DOHH2 (cell line): ENCODE results near the gene STK32B.

Experiments
- H3F3A ChIP-seq: fragments of 200-600 bp; sonication (generic), shearing (Covaris generic); 2 replicates; pipeline ENCODE4 v1.6.0; 2016; ENCODE audit warnings: antibody characterized with exemption, mild to moderate bottlenecking; ENCODE audit not compliant: control insufficient read depth, insufficient read depth
- H3K27ac ChIP-seq: fragments of 200-600 bp; sonication (generic); 2 replicates; pipeline ENCODE4 v1.5.1; 2014; ENCODE audit warnings: low read depth, mild to moderate bottlenecking, low read length, moderate library complexity
- H3K27me3 ChIP-seq: fragments of 200-600 bp; sonication (generic); 2 replicates; pipeline ENCODE4 v1.6.1; 2014; ENCODE audit warnings: mild to moderate bottlenecking, low read length, mixed read lengths; ENCODE audit not compliant: control insufficient read depth
- H3K36me3 ChIP-seq: fragments of 200-600 bp; sonication (generic); 2 replicates; pipeline ENCODE4 v1.6.1; 2014; ENCODE audit warnings: mild to moderate bottlenecking, low read length, moderate library complexity, mixed read lengths; ENCODE audit not compliant: control insufficient read depth
- H3K4me1 ChIP-seq: fragments of 200-600 bp; sonication (generic); 2 replicates; pipeline ENCODE4 v1.6.1; 2014; ENCODE audit warnings: mild to moderate bottlenecking, low read length, mixed read lengths; ENCODE audit not compliant: control insufficient read depth
- H3K4me2 ChIP-seq: fragments of 200-600 bp; sonication (generic); 2 replicates; pipeline ENCODE4 v1.6.0; 2014; ENCODE audit warnings: mild to moderate bottlenecking, low read length, moderate library complexity
- H3K4me3 ChIP-seq: fragments of 200-600 bp; sonication (generic); 2 replicates; pipeline ENCODE4 v1.5.1; 2014; ENCODE audit warnings: mild to moderate bottlenecking, low read length, mixed read lengths
- H3K79me2 ChIP-seq: fragments of 200-600 bp; sonication (generic); 2 replicates; pipeline ENCODE4 v1.6.1; 2014; ENCODE audit warnings: mild to moderate bottlenecking, low read length, mixed read lengths; ENCODE audit not compliant: control insufficient read depth
- H3K9me2 ChIP-seq: fragments of 200-600 bp; sonication (generic); replicated peaks from 2 replicates; pipeline ENCODE4 v1.6.1; 2014; ENCODE audit warnings: mild to moderate bottlenecking, low read length, mixed read lengths; ENCODE audit not compliant: control insufficient read depth
- H3K9me3 ChIP-seq: fragments of 200-600 bp; sonication (generic); 2 replicates; pipeline ENCODE4 v1.6.1; 2014; ENCODE audit warnings: antibody characterized with exemption, low read length, mixed read lengths; ENCODE audit not compliant: control insufficient read depth, insufficient read depth
- H4K20me1 ChIP-seq: fragments of 200-600 bp; sonication (generic); 2 replicates; pipeline ENCODE4 v1.6.0; 2014; ENCODE audit warnings: low read depth, mild to moderate bottlenecking, antibody characterized with exemption, low read length, moderate library complexity; ENCODE audit not compliant: control insufficient read depth, insufficient read depth
- EZH2phosphoT487 ChIP-seq: fragments of 200-600 bp; sonication (generic); IDR thresholded peaks from 2 replicates; pipeline ENCODE4 v1.6.1; 2017; ENCODE audit warnings: borderline replicate concordance, mild to moderate bottlenecking, antibody characterized with exemption, low read length, moderate library complexity, mixed read lengths
- TF ChIP-seq, protein P1 (sequence below): fragments of 200-600 bp; sonication (generic); IDR thresholded peaks from one replicate; pipeline ENCODE4 v1.5.1; 2014; ENCODE audit warnings: antibody characterized with exemption, mild to moderate bottlenecking, low read depth, low read length; ENCODE audit not compliant: poor library complexity, severe bottlenecking

STK32B gene

DNA sequence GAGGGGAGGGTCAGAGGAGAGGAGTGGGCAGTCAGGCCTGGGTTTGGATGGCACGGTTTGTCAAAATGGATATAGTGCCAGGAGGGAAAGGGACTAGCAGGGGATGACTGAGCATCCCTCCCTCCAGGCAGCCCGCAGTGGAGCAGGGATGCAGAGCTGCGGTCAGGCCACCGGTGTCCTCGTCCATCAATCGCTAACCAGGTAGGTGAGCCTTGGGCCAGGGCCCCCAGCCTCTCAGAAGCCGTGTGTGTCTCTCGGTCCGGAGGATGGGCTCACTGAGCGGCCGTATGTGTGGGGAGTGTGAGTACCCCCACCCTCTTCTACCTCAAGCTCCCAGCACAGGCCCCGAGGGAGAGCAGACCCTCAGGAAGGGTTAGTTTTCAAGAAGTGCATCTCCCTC, 31.5 kb upstream of the STK32B start:
- TF ChIP-seq, protein P1, sequence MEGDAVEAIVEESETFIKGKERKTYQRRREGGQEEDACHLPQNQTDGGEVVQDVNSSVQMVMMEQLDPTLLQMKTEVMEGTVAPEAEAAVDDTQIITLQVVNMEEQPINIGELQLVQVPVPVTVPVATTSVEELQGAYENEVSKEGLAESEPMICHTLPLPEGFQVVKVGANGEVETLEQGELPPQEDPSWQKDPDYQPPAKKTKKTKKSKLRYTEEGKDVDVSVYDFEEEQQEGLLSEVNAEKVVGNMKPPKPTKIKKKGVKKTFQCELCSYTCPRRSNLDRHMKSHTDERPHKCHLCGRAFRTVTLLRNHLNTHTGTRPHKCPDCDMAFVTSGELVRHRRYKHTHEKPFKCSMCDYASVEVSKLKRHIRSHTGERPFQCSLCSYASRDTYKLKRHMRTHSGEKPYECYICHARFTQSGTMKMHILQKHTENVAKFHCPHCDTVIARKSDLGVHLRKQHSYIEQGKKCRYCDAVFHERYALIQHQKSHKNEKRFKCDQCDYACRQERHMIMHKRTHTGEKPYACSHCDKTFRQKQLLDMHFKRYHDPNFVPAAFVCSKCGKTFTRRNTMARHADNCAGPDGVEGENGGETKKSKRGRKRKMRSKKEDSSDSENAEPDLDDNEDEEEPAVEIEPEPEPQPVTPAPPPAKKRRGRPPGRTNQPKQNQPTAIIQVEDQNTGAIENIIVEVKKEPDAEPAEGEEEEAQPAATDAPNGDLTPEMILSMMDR, result no peak
- no peak for TF ChIP-seq EZH2phosphoT487
- no peaks in the 10 kb centered on the region for H3K9me3 ChIP-seq
- no peaks in the 10 kb centered on the region for H3K36me3 ChIP-seq
- no peaks in the 10 kb centered on the region for H3K4me1 ChIP-seq
- no peak overlapping the region for H3K4me3 ChIP-seq
- H3K9me2 ChIP-seq, result no peaks in the 10 kb centered on the region
- no peaks in the 10 kb centered on the region for H4K20me1 ChIP-seq
- H3K4me2 ChIP-seq, result no peak overlapping the region
- peaks cover 31% of the 10 kb centered on the region for H3K27me3 ChIP-seq
- no peaks in the 10 kb centered on the region for H3F3A ChIP-seq
- H3K79me2 ChIP-seq, result no peaks in the 10 kb centered on the region
- no peak overlapping the region for H3K27ac ChIP-seq

DNA sequence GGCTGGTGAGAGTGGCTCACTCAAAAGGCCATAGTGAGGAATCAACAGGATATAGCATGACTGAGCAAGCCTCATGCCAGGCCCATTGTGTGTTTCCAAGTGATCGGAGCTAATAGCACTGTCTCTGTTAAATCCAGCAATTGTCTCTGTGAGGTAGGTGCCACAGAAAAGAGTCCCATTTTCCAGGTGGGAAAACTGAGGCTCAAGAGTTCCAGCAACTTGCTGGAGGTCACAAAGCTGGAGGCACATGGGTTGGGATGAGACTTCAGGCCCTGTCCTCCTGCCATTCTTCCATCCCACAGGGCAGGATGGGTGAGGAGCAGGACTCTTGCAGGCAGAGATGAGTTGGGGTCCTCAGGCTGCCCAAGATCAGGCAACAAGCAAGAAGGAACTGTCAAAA, 30.9 kb upstream of the STK32B start:
- Histone ChIP-seq H3K4me3 (no peak overlapping the region), H3K4me1 (no peaks in the 10 kb centered on the region), H3K27me3 (peaks cover 27% of the 10 kb centered on the region), H3K79me2 (no peaks in the 10 kb centered on the region), H3K4me2 (no peak overlapping the region), H3K36me3 (no peaks in the 10 kb centered on the region), H3K27ac (no peak overlapping the region), H3K9me3 (no peaks in the 10 kb centered on the region), H3F3A (no peaks in the 10 kb centered on the region), H4K20me1 (no peaks in the 10 kb centered on the region), H3K9me2 (no peaks in the 10 kb centered on the region)
- TF ChIP-seq, protein P1, result no peak
- TF ChIP-seq EZH2phosphoT487, result no peak

DNA sequence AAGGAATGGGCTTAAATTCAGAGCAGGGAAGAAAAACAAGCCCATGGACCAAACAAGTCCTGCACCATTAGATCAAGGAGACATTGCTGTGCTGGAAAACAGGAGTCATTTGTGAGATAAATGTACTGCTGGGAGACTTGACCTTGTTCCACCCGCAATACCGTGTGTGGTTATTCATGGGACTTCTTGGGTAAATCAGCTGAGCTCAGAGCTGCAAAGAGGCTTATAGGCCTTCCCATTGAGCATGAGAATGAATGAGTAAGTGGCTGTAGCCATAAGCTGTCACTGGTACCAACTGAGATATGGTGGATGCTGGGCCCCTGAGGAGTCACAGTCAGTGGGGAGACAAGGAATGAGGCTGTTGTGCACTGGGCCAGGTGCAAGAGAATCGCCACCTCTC, 29.7 kb upstream of the STK32B start:
- no peaks in the 10 kb centered on the region for H3K4me1 ChIP-seq

More for the DNA sequence above, 29.7 kb upstream of the STK32B start:
- Histone ChIP-seq H3K9me2 (no peaks in the 10 kb centered on the region), H3K36me3 (no peaks in the 10 kb centered on the region), H3K9me3 (no peaks in the 10 kb centered on the region), H3K4me2 (no peak overlapping the region), H3K27ac (no peak overlapping the region), H3K27me3 (peaks cover 24% of the 10 kb centered on the region), H3F3A (no peaks in the 10 kb centered on the region), H4K20me1 (no peaks in the 10 kb centered on the region), H3K79me2 (no peaks in the 10 kb centered on the region), H3K4me3 (no peak overlapping the region)
- no peak for TF ChIP-seq EZH2phosphoT487
- TF ChIP-seq, protein P1, result no peak
